Measurements from ENCODE around the gene GTPBP4. TPM values are rescaled to one million over a fixed set of nuclear protein-coding genes. Genes with fewer than 3 reads are reported as not detected.

Gene GTPBP4
- total and polyA plus RNA-seq, 4 donors, result 9.8 to 15.1 (median 12.1) TPM

DNA sequence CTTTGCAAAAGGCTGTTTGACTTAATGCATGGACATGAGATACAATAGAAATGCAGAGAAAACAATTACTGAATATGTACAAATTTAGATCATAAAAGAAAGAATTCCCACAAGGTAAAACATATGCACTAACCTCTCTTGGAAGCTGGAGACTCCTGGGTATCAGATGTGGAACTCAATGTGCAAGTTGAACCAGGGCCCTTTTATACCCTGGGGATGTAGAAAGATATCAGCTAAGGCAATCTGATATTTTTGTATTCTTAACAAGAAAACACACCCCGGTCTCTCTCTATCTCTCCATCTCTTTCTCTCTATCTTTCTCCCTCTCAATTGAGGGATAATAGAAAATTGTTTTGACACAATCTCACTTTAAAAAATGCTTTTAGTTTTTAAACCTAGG lies 37.4 kb downstream of the GTPBP4 start, which contains the start of gene IDI2:
IDI2 (minus strand) TSS at position 177 of the 400 bp plus-strand sequence. CDS start 1,136 bp downstream, outside the sequence.
- Histone ChIP-seq H3K9me3 (ENCODE audit: control insufficient read depth in 4 of 4, low read length in 3 of 4) (no peaks in the 10 kb centered on the region), H3K4me1 (ENCODE audit: control insufficient read depth in 4 of 4, insufficient read depth in 4 of 4, low read length in 3 of 4) (no peaks in the 10 kb centered on the region), H3K9ac (ENCODE audit: low read depth in 1 of 2, low read length in 2 of 2) (no peak within 1 kb of the TSS), H3K4me3 (ENCODE audit: low read depth in 1 of 3, low read length in 3 of 3) (no peak within 1 kb of the TSS), H3K27ac (ENCODE audit: low read depth in 1 of 2, low read length in 2 of 2) (no peak within 1 kb of the TSS), H3K36me3 (ENCODE audit: control insufficient read depth in 4 of 4, insufficient read depth in 3 of 4, low read depth in 1 of 4, low read length in 3 of 4) (no peaks in the 10 kb centered on the region), H3K27me3 (ENCODE audit: control insufficient read depth in 4 of 4, insufficient read depth in 4 of 4, low read length in 3 of 4) (no peaks in the 10 kb centered on the region)
- DNase-seq (ENCODE audit: low spot score), result no peak
- TF ChIP-seq, protein P1, sequence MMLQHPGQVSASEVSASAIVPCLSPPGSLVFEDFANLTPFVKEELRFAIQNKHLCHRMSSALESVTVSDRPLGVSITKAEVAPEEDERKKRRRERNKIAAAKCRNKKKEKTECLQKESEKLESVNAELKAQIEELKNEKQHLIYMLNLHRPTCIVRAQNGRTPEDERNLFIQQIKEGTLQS (IDR thresholded peaks at IDR 0.05), result no peak
- TF ChIP-seq JUND (IDR thresholded peaks at IDR 0.05) (no peak), GABPA (IDR thresholded peaks at IDR 0.05 in 1 of 2, conservative IDR thresholded peaks at IDR 0.05 in 1 of 2) (no peak), TAF1 (conservative IDR thresholded peaks at IDR 0.05) (no peak), FOXA1 (IDR thresholded peaks at IDR 0.05) (no peak), RAD21 (IDR thresholded peaks at IDR 0.05) (no peak), HNF4G (IDR thresholded peaks at IDR 0.05) (no peak), HNF4A (conservative IDR thresholded peaks at IDR 0.05) (no peak), NR2F2 (IDR thresholded peaks at IDR 0.05) (no peak)
- TF ChIP-seq, protein P2, sequence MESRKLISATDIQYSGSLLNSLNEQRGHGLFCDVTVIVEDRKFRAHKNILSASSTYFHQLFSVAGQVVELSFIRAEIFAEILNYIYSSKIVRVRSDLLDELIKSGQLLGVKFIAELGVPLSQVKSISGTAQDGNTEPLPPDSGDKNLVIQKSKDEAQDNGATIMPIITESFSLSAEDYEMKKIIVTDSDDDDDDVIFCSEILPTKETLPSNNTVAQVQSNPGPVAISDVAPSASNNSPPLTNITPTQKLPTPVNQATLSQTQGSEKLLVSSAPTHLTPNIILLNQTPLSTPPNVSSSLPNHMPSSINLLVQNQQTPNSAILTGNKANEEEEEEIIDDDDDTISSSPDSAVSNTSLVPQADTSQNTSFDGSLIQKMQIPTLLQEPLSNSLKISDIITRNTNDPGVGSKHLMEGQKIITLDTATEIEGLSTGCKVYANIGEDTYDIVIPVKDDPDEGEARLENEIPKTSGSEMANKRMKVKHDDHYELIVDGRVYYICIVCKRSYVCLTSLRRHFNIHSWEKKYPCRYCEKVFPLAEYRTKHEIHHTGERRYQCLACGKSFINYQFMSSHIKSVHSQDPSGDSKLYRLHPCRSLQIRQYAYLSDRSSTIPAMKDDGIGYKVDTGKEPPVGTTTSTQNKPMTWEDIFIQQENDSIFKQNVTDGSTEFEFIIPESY (IDR thresholded peaks at IDR 0.05), result no peak
- 96% methylated on average over 1 of the region's 1 CpG for WGBS

DNA sequence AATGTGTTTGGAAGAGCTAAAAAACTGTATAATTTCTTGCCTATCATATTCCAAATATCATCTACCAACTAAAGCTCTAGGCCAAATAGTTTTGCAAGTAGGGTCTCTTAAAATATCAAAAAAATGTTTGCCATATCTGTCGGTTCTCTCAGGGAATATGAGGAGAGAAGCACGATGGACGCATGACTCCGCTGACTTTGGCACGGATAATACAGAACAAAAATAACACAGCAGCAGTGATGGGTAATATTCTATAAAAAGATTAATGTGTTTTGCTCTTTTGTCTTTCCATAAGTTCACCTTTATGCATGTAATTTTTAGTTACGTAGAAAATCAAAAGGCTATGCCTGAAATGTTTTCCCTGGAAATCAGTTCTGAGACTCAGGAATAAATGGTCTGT lies 38.3 kb downstream of the GTPBP4 start:
- no peaks in the 10 kb centered on the region for H3K4me1 ChIP-seq (ENCODE audit: control insufficient read depth in 4 of 4, insufficient read depth in 4 of 4, low read length in 3 of 4)

GRCh38 chr10:1029838-1030237 lies 41.6 kb downstream of the GTPBP4 start:
- H3K4me1 ChIP-seq (ENCODE audit: control insufficient read depth in 4 of 4, insufficient read depth in 4 of 4, low read length in 3 of 4), result no peaks in the 10 kb centered on the region
- no peak for TF ChIP-seq HNF4G (IDR thresholded peaks at IDR 0.05)
- TF ChIP-seq, protein P2 (IDR thresholded peaks at IDR 0.05), result no peak
- TF ChIP-seq NR2F2 (IDR thresholded peaks at IDR 0.05), result no peak
- no peak for TF ChIP-seq GABPA (IDR thresholded peaks at IDR 0.05 in 1 of 2, conservative IDR thresholded peaks at IDR 0.05 in 1 of 2)
- no peak for TF ChIP-seq YY1 (IDR thresholded peaks at IDR 0.05)
- no peak for TF ChIP-seq REST (IDR thresholded peaks at IDR 0.05)
- H3K4me3 ChIP-seq (ENCODE audit: low read depth in 1 of 3, low read length in 3 of 3), result no peak overlapping the region
- 98% methylated on average over 7 of the region's 7 CpGs for WGBS
- no peaks in the 10 kb centered on the region for H3K36me3 ChIP-seq (ENCODE audit: control insufficient read depth in 4 of 4, insufficient read depth in 3 of 4, low read depth in 1 of 4, low read length in 3 of 4)
- H3K9ac ChIP-seq (ENCODE audit: low read depth in 1 of 2, low read length in 2 of 2), result no peak overlapping the region
- H3K27me3 ChIP-seq (ENCODE audit: control insufficient read depth in 4 of 4, insufficient read depth in 4 of 4, low read length in 3 of 4), result no peaks in the 10 kb centered on the region
- no peak overlapping the region for H3K27ac ChIP-seq (ENCODE audit: low read depth in 1 of 2, low read length in 2 of 2)
- no peaks in the 10 kb centered on the region for H3K9me3 ChIP-seq (ENCODE audit: control insufficient read depth in 4 of 4, low read length in 3 of 4)
- no peak for DNase-seq (ENCODE audit: low spot score)

More for the DNA sequence above, 38.3 kb downstream of the GTPBP4 start:
- H3K9me3 ChIP-seq (ENCODE audit: control insufficient read depth in 4 of 4, low read length in 3 of 4), result no peaks in the 10 kb centered on the region
- WGBS, result 97% methylated on average over 6 of the region's 6 CpGs
- no peak overlapping the region for H3K4me3 ChIP-seq (ENCODE audit: low read depth in 1 of 3, low read length in 3 of 3)
- H3K9ac ChIP-seq (ENCODE audit: low read depth in 1 of 2, low read length in 2 of 2), result no peak overlapping the region
- no peak for TF ChIP-seq TAF1 (conservative IDR thresholded peaks at IDR 0.05)
- H3K27ac ChIP-seq (ENCODE audit: low read depth in 1 of 2, low read length in 2 of 2), result no peak overlapping the region
- H3K27me3 ChIP-seq (ENCODE audit: control insufficient read depth in 4 of 4, insufficient read depth in 4 of 4, low read length in 3 of 4), result no peaks in the 10 kb centered on the region
- H3K36me3 ChIP-seq (ENCODE audit: control insufficient read depth in 4 of 4, insufficient read depth in 3 of 4, low read depth in 1 of 4, low read length in 3 of 4), result no peaks in the 10 kb centered on the region
- DNase-seq (ENCODE audit: low spot score), result no peak
